ENCODE measurements around the gene POMT1.
"Not testable (repeated sequence)": the region's sequence is repeated elsewhere in the genome, so short reads cannot be mapped to it uniquely, and the experiment has no call there.

Gene POMT1

DNA sequence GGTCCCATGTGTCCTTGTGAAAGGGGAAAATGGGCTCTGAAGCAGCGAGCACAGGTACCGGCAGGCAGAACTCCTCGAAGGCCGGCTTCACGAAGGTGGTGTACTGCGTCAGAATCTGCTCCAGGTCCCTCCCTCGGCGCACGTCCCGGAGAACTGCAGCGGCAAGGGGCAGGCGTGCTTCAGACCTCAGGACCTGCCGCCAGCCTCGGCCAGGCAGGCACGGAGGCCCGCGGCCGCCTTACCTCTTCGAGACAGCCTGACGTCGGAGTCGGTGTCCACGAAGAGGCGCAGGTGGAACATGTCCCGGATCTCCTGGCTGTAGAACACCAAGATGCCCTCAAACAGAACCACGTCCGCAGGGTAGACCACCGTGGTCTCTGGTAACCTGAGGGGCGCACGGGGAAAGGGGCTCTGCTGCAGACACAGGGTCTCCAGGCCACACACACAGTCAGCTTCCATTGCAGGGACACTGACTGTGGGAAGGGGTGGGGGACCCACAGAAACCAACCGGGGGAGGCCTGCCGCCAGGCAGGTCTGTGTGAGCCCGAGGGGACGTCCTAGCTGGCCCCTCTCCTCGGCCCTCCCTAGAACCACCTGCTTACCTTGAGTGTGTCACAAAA lies 26.3 kb downstream of the POMT1 start:
- no peak for DNase-seq

DNA sequence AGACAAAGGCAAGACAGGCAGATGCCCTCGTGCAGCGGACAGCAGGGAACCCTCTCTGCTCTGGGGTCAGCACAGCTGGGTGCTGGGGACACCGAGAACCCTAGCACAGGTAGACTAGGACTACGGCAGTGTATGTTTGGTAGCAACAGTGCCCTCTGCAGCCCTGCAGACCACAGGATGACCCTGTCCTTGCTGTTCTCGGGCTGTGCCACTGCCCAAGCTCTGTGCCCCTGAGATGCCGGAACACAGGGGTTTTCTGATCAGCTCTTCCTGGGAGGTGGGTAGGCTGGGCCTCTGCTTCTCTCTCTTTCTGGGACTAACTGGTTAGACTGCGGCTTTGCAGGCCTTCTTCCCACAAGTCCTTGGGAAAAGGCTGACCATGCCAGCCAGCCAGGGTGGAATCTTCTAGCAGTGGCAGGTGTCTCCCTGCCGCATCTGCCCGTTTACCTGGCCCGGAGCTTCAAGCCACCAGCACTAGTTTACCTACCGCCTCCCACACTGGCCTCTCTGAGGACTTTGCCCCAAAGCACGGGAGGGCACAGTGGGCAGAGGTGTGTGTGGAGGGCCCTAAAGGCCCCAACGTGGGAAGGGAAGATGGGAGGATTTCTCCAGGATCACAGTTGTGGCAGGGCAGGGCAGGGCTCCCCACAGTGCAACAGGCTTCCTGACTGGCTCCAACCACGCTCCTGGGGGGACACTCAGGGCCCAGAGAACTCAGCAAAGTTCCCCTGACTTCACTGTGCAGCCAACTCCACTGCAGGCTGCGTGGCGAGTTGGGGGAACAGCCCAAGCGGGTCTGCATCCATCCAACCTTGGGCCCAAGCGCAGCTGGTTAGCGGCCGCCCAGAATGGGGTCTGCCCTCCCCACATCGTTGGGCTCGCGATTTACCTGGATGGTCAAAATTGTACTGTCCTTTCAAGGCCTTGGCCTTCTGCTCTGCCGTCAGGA lies 27.2 kb downstream of the POMT1 start:
- DNase-seq: no peak

DNA sequence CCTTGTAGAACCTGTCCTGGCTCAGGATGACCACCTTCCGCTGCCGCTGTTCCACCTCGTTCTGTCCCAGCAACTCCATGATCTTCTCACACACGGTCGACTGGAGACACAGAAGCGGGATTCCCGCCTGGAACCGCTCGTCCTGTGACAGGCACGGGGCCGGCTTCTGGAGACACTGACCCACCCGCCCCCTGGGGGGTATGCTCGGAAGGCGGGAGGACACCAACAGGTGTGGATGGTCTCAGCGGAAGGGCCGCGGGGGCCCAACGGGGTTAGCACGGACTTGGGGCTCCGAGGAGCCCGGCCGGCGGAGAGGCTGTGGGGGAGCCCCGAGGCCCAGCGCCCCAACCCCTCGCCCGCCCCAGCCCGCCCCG lies 27.8 kb downstream of the POMT1 start:
- DNase-seq: no peak

DNA sequence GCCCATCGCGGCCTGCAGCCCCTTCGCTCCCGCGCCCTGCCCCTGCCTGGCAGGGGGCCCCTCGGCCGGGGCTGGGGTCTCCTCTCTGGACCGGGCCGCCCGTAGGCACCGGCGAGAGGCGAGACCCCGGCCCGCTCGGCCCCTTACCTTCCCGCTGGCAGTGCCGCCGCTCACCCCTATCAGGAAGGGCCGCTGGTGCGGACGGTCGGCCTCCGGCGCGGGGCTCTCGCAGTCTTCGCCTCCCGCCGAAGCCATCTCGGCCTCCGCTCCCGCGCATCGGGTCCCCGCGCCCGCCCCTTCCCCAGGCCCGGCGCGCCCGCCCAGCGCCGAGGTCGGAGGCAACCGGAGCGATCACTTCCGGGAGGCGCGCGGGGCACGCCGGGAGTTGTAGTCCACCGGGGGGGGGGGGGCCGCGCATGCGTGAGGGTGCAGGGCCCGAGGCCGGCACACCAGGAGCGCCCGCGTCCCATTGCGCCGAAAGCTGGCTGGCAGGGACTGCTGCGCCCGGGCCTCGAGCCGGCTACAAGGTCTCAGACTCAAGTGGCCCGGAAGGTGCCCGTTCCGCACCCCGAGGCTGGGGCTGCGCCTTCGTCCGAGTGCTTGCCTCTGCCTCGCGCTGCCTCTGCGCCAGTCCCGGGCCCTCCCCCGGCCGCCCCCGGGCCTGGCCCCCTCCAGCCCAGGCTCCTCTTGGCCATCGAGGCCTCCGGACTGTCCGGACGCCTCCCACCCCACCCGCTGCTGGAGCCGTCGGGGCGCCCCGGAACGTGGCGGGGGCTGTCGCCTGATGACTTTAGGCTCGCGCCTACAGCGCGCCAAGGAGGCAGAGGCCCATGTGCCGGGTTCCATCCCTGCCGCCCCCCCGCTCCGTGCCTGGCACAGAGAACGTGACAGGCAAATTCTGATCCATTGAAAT lies 28.5 kb downstream of the POMT1 start, which contains the start of gene UCK1:
UCK1 (minus strand) TSS at position 344 of the 913 bp plus-strand sequence; CDS start at position 255, 89 bp downstream.
- DNase-seq: peak; percentile 90

DNA sequence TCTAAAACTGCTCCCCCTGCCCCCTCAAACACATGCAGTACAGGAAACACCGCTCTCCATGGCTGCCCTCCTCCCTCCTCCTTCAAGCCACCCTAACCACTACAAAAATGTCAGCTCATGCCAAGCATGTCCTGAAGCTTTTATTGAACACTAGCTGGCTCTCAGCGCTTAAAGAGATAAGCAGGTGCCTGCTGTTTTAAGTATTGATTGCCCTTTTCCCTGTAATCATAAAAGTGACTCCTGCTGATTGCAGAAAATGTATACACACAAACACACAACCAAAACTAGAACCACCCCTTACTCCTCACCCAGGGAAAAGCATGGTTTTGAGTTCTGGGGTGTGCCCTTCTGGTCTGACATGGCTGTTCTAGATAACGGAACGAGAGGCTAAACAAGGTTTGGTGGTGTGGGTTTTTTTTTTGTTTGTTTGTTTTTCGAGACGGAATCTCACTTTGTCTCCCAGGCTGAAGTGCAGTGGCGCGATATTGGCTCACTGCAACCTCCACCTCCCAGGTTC lies 32.1 kb downstream of the POMT1 start:
- no peak for DNase-seq

DNA sequence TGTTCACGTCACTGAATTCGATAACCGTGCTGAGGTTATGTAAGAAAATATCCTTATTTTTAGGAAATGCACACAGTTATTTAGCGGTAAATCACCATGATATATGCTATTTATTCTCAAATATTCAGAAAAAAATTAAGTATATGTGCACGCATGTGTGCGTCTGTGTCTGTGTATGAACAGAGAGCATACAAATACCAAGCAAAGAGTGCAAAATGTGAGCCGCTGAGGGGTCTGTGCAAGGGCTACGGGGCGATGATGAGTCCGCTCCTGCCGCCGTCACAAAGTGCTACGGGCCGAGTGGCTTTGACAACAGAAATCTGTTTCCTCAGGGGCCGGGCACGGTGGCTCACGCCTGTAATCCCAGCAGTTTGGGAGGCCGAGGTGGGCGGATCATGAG lies 35.2 kb downstream of the POMT1 start:
- no peak for DNase-seq

DNA sequence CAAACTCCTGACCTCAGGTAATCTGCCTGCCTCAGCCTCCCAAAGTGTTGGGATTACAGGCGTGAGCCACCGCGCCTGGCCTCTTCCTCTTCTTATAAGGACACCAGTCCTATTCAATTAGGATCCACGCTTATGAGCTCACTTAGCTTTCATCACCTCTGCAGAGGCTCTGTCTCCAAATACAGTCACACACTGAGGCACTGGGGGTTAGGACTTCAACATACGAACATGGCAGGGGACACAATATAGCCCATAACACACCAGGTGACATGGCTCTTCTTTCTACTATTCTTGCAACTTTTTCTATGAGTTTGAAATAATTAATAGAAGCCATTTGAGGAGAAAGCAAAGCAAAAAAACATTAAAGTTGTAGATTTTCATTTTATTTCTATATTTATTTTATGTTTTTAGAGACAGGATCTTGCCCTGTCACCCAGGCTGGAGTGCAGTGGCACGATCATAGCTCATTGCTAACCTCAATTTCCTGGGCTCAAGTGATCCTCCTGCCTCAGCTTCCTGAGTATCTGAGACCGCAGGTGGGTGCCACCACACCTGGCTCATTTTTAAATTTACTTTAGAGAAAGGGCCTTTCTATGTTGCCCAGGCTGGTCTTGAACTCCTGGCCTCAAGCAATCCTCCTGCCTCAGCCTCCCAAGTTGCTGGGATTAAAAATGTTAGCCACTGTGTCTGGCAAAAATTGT lies 36.7 kb downstream of the POMT1 start:
- no peak for DNase-seq

DNA sequence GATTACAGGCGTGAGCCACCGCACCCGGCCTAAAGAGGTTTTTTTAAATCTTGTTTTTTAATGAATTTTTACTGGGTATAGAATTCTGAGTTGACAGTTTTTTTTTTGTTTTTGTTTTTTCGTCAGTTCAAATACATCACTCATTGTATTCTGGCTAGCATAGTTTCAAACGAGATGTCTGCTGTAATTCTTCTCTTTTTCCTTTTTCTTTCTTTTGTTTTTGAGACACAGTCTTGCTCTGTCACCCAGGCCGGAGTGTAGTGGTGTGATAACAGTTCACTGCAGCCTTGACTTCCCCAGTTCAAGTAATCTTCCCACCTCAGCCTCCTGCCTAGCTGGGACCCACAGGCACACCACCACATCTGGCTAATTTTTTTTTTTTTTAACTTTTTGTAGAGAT lies 40.4 kb downstream of the POMT1 start:
- no peak for DNase-seq

DNA sequence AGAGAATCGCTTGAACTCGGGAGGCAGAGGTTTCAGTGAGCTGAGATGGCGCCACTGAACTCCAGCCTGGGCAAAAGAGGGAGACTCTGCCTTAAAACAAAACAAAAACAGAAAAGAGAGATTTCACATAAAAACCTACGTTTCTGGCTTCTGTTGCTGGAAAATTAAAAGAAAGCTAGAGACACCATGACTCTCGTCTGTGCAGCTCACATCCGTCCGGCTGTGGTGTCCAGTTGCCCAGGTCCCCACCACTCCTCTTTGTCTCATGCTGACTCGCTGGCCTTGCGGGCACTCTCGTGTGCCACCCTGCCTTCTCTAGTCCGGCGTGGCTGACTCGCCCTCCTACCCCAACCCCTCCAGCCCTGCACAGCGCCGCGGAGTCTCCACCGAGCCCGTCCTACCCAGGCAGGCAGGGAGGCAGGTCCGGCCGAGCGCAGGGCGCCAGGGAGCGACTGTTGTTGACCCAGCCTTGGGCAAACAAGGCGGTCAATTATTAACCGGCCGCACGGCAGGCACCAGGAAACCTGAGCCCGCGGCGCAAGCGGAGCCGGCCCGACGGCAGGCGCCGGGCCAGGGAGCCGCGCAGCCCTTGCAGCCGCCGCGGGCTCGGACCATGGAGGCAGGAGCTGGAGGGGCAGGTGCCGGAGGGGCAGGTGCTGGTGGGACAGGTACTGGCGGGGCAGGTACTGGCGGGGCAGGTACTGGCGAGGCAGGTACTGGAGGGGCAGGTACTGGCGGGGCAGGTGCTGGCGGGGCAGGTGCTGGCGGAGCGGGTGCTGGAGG lies 42.5 kb downstream of the POMT1 start, which contains the start of gene PRRT1B:
PRRT1B (plus strand) TSS at position 521 of the 783 bp plus-strand sequence; CDS start at position 614, 93 bp downstream.
- DNase-seq: no peak

DNA sequence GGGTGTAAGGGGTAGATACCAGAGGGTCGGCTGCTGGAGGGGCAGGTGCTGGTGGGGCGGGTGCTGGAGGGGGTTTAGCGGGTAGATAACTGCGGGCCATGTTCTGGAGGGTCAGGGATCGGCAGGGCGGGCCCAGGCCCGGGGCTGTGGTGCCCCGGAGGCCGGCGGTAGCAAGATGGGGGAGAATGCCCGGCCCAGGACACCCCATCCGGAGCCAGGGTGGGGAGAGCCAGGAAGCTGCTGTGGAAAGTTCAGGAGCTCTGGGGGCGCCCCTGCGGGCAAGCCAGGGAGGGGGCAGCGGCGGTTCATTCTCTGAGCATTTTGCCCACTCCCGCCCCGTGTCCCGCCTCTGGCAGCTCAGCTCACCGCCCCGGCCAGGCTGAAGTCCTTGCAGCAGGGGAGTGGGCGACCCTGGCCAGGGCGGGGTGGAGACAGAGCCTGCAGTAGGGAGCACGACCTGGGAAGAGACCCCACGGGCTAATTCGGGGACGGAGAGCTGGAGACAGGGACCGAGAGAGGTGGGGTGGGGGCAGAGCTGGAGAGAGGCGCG lies 43.1 kb downstream of the POMT1 start:
- no peak for DNase-seq

DNA sequence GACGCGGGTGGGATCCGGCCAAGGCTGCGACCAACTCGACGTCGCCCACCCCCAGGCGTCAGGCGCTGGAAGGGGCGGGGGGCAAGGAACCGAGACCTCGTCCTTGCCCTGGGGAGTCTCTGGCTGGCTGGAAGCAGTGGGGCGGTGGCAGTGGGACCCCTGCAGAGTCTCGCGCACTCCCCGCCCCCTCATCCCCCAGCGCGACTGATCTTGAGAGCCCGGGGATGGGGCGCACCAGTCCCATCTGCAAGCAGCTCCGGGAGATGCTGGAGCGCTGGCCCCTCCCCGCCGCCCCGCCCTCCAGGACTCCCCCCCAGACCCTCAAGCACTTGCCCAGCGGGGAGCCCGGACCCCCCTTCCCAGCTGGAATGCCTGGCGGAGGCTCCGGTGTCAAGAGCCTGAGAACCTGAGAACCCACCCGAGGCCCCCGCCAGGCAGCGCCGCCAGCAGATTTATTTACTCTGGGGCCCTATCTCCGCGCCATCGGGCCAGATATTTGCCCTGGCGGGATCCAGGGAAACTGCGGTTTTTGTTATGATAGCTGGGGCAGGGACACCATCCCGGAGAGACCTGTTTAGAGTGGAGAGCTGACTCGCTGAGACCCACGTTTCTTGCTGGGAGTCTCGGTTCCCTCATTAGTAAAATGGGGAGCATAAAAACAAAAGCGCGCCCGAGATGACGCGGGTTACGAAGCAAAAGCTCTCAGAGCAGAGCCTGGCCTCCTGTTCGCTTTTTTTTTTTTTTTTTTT lies 43.8 kb downstream of the POMT1 start:
- no peak for DNase-seq

DNA sequence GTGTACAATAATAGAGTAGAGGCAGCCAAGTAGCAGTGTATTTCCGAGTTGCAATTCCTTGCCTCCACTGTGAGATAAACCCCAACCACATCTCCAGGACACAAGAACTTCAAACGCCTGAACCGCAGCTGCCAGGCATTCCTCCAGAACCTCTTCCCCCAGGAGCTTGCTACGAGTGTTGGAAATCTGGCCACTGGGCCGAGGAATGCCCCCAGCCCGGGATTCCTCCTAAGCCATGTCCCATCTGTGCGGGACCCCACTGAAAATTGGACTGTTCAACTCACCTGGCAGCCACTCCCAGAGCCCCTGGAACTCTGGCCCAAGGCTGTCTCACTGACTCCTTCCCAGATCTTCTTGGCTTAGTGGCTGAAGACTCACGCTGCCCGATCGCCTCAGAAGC lies 46.5 kb downstream of the POMT1 start:
- DNase-seq: not testable (repeated sequence)

DNA sequence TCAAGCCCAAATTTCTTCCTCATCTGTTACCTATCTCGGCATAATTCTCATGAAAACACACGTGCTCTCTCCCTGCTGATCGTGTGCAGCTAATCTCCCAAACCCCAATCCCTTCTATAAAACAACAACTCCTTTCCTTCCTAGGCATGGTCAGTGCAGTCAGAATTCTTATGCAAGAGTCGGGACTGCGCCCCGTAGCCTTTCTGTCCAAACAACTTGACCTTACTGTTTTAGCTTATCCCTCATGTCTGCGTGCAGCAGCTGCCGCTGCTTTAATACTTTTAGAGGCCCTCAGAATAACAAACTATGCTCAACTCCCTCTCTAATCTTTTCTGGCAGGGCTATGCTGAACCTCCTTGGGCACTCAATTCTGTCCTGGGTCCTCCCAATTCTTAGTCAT lies 47.7 kb downstream of the POMT1 start:
- DNase-seq: not testable (repeated sequence)

DNA sequence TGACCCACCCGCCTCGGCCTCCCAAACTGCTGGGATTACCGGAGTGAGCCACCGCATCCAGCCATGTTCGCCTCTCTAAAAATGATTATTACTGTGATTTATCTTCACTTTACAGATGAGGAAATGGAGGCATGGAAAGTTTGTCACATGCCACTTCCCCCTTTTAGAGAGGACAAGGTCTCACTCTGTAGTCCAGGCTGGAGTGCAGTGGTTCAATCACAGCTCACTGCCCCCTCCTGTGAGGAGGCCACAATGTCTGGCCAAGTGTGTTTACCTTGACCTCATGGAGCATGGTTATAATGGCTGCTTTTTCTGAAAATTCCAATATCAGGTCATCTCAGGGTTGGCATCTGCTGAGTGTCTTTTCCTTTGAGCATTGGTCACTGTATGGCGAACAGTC lies 49.3 kb downstream of the POMT1 start:
- no peak for DNase-seq

DNA sequence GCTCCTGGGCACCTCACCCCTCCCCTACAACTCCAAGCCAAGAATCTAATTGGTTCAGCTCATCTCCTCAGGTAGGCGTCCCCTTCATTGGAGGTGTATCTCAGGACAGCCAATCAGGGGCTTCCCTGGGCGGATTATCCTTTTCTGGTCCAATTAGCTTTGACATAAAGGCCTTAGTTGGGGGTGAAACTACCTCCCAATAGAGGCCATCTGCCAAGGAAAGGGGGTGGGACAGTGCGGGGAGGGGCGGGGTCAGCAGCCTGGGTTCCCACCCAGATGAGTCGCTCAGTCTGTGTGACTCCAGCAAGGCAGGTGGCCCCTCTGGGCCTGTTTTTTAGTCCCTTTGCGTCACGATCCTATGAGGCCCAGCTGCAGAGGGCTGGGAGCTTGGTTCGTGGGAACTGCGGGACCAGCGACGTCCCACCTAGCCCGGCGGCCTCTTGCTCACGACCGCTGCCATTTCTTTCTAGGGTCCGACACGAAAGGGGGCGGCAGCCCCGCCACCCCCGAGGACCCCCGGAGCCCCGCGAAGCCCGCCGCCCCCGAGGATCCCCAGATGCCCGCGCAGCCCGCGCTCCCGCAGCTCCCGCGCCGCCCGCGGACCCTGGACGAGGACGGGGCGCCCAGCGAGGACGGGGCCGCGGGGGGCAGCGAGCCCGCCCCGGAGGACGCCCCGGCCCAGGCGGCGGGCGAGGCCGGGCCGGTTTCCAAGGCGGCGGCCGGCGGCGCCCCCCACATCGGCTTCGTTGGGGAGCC lies 51.5 kb downstream of the POMT1 start:
- no peak for DNase-seq

DNA sequence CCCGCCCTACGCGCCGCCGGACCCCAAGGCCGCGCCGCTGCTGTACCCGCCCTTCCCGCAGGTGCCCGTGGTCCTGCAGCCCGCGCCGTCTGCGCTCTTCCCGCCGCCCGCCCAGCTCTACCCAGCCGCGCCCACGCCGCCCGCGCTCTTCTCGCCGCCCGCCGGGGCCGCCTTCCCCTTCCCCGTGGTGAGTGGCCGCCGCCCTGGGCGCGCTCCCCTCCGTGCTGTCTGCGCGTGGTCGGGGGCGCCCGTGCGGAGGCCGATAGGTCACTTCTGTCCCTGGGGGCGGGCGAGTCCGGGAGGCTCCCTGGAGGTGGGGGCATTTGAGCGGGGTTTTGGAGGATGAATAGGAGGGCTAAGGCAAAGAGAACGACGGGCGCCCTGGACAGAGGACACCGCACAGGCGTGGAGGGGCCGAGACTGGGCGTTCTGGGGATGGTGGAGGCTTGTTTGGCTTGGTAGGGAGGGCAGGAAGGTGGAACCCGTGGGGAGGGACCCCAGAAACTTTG lies 52.2 kb downstream of the POMT1 start:
- no peak for DNase-seq

DNA sequence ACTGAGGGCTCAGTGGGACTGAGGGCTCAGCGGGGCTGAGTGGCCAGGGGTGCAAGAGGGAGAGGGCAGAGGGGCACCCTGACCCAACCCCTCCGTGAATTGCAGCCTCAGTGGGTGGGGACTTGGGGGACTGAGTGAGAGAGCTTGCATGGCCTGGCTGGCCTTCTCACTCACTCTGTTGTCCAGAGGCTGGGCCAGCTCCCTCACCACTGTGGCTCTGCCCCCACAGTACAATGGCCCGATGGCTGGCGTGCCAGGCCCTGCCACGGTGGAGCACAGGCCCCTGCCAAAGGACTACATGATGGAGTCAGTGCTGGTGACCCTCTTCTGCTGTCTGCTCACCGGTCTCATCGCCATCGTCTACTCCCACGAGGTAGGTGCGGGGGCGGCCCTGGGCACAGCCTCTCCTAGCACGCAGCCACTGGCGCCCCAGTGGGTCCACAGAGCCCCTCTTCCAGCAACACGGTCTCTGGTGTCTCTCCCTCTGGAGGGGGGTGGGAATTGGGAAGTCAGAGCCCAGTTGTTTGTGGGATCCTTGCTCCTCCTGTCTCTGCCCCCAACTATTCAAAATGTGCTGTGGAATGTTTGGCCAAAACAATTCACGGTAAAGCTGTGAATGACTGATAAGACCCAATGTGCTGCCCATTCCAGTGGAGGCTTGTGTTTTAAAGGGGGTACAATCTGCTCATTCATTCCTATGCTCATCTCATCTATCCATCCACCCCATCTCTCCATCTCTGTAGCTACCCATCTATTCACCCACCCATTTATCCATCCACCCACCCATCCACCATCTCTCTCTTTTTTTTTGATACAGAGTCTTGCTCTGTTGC lies 53.3 kb downstream of the POMT1 start:
- no peak for DNase-seq

DNA sequence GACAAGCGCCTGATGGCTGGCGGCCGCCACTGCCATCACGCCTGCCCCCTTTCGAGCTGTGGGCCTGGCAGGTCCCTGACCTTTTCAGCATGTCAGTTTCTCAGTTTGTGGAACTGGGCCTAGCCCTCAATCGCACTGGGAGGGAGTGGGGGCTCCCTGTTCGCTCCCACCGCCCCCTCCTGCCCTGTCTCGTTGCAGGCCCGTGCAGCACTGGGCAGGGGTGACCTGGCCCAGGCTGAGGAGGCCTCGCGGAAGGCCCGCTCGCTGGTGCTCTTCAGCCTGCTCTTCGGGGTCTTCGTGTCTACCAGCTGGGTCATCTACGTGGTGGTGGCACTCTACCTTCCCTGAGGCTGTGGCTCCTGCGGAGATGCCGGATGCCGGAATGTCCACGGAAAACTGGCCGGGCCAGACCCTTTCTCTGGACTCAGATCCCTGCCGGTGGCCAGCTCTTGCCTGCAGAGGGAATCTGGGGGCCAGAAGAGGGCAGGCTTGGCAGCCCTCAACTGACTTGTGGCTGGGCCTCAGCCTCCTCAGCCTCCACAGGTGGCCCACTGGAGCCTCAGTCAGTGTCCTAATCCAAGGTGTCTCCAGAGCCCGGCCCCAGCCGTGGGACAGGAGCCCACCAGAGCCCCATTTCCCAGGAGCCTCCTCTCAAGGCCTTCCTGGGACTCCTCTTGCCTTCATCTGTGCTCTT lies 55.3 kb downstream of the POMT1 start:
- no peak for DNase-seq

Measured in activated effector memory CD4-positive, alpha-beta T cell treated with anti-CD3 and anti-CD28 coated beads, Interleukin-2, amount 50 U/mL, for 16 hours (primary cell).